ENCODE results near the gene MYH14. TPM values are rescaled to one million over a fixed set of nuclear protein-coding genes. Genes with fewer than 3 reads are reported as not detected.

The MYH14 gene
- total RNA-seq, 1 experiment from 2014 or later, result 4.1 TPM

DNA sequence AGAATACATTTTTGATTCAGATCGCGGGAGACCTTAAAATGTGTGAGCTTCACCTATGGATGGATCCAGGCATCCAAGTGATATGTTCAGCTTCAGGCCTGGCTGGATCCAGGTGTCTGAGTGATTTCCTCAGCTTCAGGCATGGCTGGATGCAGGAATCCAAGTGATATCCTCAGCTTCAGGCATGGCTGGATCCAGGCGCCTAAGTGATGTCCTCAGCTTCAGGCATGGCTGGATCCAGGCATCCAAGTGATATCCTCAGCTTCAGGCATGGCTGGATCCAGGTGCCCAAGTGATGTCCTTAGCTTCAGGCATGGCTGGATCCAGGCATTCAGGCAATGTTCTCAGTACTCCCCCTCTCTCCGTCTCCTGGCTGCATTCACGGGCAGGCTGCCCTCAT is 65.1 kb downstream of the MYH14 start:
- no peak for DNase-seq
- no peak overlapping the region for H3K4me3 ChIP-seq (ENCODE audit: insufficient read depth, low read depth, low read length)

DNA sequence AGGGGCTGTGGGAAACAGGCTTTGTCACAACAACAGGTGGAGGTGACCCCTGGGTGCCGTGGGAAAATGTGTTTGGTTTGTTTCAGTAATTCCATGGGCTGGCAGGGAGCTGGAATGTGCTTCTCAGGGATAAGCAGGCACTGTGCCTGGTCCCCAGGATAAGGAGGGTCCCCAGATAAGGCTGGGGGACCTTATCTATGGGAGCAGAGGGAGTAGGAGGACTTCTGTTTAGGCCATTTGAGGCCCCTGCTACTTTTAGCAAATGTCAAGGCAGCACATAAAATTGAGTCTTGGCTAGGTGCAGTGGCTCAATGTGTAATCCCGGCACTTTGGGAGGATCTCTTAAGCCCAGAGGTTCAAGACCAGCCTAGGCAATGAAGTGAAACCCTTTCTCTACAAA is 66.2 kb downstream of the MYH14 start:
- no peak for DNase-seq
- H3K36me3 ChIP-seq (replicated peaks; ENCODE audit: control insufficient read depth, insufficient read depth, low read length), result no peaks in the 10 kb centered on the region; the same call in 1 of the 2 replicates
- no peaks in the 10 kb centered on the region for H3K27me3 ChIP-seq (ENCODE audit: control insufficient read depth, insufficient read depth, low read length)
- H3K4me3 ChIP-seq (ENCODE audit: insufficient read depth, low read depth, low read length), result no peak overlapping the region

More for the DNA sequence above, 65.1 kb downstream of the MYH14 start:
- Histone ChIP-seq H3K36me3 (replicated peaks; ENCODE audit: control insufficient read depth, insufficient read depth, low read length) (no peaks in the 10 kb centered on the region; the same call in 1 of the 2 replicates), H3K27me3 (ENCODE audit: control insufficient read depth, insufficient read depth, low read length) (no peaks in the 10 kb centered on the region)

DNA sequence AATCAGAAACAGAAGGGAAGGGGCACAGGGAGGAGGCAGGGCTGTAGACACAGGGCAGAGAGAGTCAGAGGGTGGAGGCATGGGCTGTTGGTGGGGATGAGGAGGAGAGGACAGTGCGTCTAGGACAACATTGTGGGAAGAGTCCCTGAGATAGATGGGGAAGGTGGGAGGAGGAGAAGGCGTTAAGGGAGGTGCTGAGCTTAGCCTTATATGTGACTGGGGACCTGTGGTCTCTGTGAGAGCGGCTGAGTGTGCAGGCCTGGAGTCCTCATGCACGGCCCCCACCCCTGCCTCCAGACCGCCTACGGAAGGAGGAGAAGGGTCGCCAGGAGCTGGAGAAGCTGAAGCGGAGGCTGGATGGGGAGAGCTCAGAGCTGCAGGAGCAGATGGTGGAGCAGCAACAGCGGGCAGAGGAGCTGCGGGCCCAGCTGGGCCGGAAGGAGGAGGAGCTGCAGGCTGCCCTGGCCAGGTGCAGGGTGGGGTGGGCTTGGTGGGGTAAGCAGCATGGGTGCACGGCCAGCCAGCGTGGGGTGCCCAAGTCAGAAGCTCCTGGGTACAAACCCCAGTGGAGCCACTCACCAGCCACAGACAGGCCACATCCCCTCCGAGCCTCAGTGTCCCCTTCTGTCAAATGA is 69.0 kb downstream of the MYH14 start:
- H3K36me3 ChIP-seq (replicated peaks; ENCODE audit: control insufficient read depth, insufficient read depth, low read length), result peaks cover 1% of the 10 kb centered on the region; the same call in 1 of the 2 replicates
- H3K4me3 ChIP-seq (ENCODE audit: insufficient read depth, low read depth, low read length), result no peak overlapping the region
- DNase-seq, result peak; percentile 33
- H3K27me3 ChIP-seq (ENCODE audit: control insufficient read depth, insufficient read depth, low read length), result no peaks in the 10 kb centered on the region

DNA sequence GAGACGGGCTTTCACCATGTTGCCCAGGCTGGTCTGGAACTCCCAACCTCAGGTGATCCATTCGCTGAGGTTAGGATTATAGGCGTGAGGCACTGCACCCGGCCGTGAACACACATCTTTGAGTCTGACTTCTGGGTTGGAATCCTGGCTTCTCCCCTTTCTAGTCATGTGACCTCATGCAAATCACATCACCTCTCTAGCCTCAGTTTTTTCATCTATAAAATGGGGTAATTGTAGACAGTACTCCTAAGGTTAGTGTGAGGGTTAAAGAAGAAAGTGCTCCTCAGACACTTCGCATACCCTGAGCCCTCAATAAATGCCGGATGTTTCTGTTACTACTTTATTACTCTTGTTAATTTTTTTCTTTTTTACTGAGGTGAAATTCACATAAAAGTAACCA is 70.4 kb downstream of the MYH14 start:
- H3K36me3 ChIP-seq (replicated peaks; ENCODE audit: control insufficient read depth, insufficient read depth, low read length), result peaks cover 1% of the 10 kb centered on the region
- H3K4me3 ChIP-seq (ENCODE audit: insufficient read depth, low read depth, low read length), result no peak overlapping the region
- H3K27me3 ChIP-seq (ENCODE audit: control insufficient read depth, insufficient read depth, low read length), result no peaks in the 10 kb centered on the region
- no peak for DNase-seq

DNA sequence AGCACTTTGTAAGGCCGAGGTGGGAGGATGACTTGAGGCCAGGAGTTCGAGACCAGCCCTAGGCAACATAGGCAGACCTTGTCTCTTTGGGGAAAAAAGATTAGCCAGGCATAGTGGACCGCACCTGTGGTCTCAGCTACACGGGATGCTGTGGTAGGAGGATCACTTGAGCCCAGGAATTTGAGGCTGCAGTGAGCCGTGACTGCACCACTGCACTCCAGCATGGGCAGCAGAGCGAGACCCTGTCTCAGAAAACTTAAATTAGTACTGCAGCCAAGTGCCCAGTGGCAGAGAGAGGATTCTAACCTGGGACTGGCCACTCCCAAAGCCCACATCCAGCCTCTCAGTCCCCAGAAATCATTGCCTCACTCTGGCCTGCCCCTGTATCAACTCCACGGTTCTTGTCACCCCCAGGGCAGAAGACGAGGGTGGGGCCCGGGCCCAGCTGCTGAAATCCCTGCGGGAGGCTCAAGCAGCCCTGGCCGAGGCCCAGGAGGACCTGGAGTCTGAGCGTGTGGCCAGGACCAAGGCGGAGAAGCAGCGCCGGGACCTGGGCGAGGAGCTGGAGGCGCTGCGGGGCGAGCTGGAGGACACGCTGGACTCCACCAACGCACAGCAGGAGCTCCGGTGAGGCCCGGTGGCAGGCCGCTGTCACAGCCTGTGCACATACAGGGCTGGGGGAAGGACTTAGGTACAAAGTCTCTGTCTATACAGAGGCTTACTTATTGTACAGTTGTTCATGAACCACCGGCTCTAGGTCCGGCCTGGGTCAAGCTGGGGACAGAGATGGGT is 72.4 kb downstream of the MYH14 start:
- DNase-seq, result peak; percentile 55
- H3K4me3 ChIP-seq (ENCODE audit: insufficient read depth, low read depth, low read length), result no peak overlapping the region
- peaks cover 1% of the 10 kb centered on the region for H3K36me3 ChIP-seq (replicated peaks; ENCODE audit: control insufficient read depth, insufficient read depth, low read length)
- no peaks in the 10 kb centered on the region for H3K27me3 ChIP-seq (ENCODE audit: control insufficient read depth, insufficient read depth, low read length)

DNA sequence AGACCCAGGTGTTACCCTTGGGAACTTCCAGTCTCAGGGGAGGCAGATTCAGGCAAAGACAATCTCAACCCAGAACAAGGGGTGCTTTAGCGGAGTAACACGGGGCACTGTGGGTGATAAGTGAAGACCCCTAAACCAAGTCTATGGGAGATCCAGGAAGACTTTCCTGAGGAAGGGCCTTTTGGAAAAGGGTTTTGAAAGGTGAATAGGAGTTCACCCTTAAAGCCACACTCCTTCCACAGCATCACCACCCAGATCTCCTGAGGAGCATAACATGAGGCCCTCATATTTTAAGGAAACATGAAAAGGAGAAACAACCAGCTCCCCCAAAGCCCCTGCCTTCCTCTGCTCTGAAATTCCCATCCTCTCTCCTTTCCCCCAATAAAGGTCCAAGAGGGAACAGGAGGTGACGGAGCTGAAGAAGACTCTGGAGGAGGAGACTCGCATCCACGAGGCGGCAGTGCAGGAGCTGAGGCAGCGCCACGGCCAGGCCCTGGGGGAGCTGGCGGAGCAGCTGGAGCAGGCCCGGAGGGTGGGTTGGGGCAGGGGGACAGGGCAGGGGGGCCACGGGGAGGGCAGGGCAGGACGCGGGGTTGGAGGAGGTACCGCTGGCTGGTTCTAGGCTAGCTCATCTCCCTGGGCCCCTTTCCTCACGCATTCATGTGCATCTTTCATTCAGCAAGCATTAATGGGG is 73.1 kb downstream of the MYH14 start:
- Histone ChIP-seq H3K27me3 (ENCODE audit: control insufficient read depth, insufficient read depth, low read length) (no peaks in the 10 kb centered on the region), H3K36me3 (replicated peaks; ENCODE audit: control insufficient read depth, insufficient read depth, low read length) (peaks cover 2% of the 10 kb centered on the region), H3K4me3 (ENCODE audit: insufficient read depth, low read depth, low read length) (no peak overlapping the region)
- DNase-seq, result peak; percentile 46

DNA sequence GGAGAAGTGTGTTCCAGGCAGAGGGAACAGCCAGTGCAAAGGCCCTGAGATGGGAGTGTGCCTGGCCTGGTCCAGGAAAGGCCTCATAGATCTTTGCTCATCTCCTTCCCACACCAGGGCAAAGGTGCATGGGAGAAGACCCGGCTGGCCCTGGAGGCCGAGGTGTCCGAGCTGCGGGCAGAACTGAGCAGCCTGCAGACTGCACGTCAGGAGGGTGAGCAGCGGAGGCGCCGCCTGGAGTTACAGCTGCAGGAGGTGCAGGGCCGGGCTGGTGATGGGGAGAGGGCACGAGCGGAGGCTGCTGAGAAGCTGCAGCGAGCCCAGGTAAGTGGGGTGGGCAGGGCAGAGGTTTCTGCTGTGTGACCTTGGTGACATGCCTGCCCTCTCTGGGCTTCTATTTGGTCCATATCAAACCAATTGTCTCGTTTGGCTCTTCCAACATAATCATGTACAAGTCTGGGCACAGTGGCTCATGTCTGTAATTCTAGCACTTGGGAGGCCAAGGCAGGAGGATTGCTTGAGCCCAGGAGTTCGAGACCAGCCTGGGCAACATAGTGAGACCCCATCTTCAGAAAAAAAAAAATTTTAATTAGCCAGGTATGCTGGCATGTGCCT is 74.7 kb downstream of the MYH14 start:
- Histone ChIP-seq H3K36me3 (replicated peaks; ENCODE audit: control insufficient read depth, insufficient read depth, low read length) (peaks cover 6% of the 10 kb centered on the region), H3K4me3 (ENCODE audit: insufficient read depth, low read depth, low read length) (no peak overlapping the region), H3K27me3 (ENCODE audit: control insufficient read depth, insufficient read depth, low read length) (no peaks in the 10 kb centered on the region)
- DNase-seq, result peak; percentile 42

DNA sequence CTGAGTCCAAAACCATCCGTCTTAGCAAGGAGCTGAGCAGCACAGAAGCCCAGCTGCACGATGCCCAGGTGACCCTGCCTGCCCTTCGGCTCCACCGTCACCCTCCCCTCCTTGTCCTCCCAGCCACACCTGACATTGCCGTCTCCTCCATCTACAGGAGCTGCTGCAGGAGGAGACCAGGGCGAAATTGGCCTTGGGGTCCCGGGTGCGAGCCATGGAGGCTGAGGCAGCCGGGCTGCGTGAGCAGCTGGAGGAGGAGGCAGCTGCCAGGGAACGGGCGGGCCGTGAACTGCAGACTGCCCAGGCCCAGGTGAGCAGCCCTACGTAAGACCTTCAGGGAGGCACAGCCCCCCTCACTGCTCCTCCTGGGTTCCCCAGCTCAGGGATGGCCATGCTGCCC is 76.7 kb downstream of the MYH14 start:
- H3K36me3 ChIP-seq (replicated peaks; ENCODE audit: control insufficient read depth, insufficient read depth, low read length), result peaks cover 6% of the 10 kb centered on the region
- H3K4me3 ChIP-seq (ENCODE audit: insufficient read depth, low read depth, low read length), result no peak overlapping the region
- no peaks in the 10 kb centered on the region for H3K27me3 ChIP-seq (ENCODE audit: control insufficient read depth, insufficient read depth, low read length)
- peak; percentile 26 for DNase-seq

DNA sequence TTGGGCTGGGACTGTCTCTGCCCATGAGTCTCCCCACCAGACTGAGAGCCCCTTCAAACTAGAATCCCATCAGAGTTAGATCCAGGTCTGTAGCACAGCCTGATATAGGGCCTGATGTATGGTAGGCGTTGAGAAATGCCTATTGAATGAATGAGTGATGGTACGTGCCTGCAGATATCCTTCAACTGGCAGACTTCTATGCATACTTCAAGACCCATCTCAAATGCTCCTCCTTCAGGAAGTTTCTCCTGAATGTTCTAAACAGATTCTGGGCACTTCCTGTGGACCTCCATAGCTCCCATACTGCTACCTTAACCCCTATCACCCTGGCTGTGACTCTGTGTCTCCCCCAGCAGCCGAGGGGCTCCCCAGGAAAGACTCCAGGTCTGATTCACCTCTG is 77.6 kb downstream of the MYH14 start:
- peaks cover 6% of the 10 kb centered on the region for H3K36me3 ChIP-seq (replicated peaks; ENCODE audit: control insufficient read depth, insufficient read depth, low read length)
- no peak for DNase-seq
- no peaks in the 10 kb centered on the region for H3K27me3 ChIP-seq (ENCODE audit: control insufficient read depth, insufficient read depth, low read length)
- no peak overlapping the region for H3K4me3 ChIP-seq (ENCODE audit: insufficient read depth, low read depth, low read length)

DNA sequence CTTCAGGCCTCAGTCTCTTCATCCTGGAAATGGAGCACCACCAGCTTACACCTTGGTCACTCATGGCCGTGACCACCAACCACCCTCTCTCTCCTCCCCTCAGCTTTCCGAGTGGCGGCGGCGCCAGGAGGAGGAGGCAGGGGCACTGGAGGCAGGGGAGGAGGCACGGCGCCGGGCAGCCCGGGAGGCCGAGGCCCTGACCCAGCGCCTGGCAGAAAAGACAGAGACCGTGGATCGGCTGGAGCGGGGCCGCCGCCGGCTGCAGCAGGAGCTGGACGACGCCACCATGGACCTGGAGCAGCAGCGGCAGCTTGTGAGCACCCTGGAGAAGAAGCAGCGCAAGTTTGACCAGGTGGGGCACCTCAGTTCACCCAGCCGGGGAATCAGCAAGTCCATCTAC is 78.1 kb downstream of the MYH14 start:
- Histone ChIP-seq H3K4me3 (ENCODE audit: insufficient read depth, low read depth, low read length) (no peak overlapping the region), H3K36me3 (replicated peaks; ENCODE audit: control insufficient read depth, insufficient read depth, low read length) (peaks cover 6% of the 10 kb centered on the region), H3K27me3 (ENCODE audit: control insufficient read depth, insufficient read depth, low read length) (no peaks in the 10 kb centered on the region)
- peak; percentile 34 for DNase-seq

DNA sequence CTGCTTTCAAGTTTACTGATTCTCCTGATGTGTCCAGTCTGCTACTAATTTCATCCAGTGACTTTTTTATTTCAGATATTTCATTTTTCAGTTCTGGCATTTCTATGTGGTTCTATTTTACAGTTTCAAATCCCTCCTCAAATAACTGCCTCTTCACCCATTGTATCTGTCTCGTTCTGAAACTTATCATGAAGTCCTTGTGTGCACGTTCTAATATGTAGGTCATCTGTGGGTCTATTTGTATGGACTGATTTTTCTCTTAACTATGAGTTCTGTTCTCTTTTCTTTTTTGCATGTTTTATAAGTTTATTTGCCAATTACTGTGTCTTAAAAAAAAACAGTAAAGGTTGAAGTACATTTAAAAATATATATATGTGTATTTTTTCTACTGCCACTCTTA is 82.4 kb downstream of the MYH14 start:
- H3K36me3 ChIP-seq (replicated peaks; ENCODE audit: control insufficient read depth, insufficient read depth, low read length), result peaks cover 7% of the 10 kb centered on the region
- no peak overlapping the region for H3K4me3 ChIP-seq (ENCODE audit: insufficient read depth, low read depth, low read length)
- DNase-seq, result no peak
- no peaks in the 10 kb centered on the region for H3K27me3 ChIP-seq (ENCODE audit: control insufficient read depth, insufficient read depth, low read length)

DNA sequence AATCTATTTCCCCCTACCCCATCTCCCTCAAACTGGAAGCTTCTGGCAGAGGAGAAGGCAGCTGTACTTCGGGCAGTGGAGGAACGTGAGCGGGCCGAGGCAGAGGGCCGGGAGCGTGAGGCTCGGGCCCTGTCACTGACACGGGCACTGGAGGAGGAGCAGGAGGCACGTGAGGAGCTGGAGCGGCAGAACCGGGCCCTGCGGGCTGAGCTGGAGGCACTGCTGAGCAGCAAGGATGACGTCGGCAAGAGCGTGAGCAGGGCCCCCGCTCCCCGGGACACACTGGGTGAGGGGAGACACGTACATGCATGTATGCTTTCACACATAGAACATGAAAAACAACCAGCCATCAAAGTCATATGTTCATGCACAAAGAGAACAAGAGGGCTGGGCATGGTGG is 83.0 kb downstream of the MYH14 start:
- H3K27me3 ChIP-seq (ENCODE audit: control insufficient read depth, insufficient read depth, low read length), result no peaks in the 10 kb centered on the region
- H3K36me3 ChIP-seq (replicated peaks; ENCODE audit: control insufficient read depth, insufficient read depth, low read length), result peaks cover 7% of the 10 kb centered on the region
- no peak overlapping the region for H3K4me3 ChIP-seq (ENCODE audit: insufficient read depth, low read depth, low read length)

DNA sequence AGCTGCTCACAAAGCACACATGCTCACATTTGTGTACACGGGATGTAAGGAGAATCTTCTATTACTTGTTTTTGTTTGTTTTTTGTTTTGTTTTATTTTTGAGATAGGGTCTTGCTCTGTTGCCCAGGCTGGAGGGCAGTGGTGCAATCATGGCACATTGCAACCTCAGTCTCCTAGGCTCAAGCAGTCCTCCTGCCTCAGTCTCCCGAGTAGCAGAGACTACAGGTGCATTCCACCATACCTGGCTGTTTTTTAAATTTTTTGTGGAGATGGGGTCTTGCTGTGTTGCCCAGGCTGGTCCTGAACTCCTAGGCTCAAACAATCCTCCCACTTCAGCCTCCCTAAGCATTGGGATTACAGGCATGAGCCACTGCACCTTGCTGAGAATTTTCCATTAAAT is 83.9 kb downstream of the MYH14 start:
- DNase-seq, result no peak

More for the DNA sequence above, 83.0 kb downstream of the MYH14 start:
- no peak for DNase-seq

DNA sequence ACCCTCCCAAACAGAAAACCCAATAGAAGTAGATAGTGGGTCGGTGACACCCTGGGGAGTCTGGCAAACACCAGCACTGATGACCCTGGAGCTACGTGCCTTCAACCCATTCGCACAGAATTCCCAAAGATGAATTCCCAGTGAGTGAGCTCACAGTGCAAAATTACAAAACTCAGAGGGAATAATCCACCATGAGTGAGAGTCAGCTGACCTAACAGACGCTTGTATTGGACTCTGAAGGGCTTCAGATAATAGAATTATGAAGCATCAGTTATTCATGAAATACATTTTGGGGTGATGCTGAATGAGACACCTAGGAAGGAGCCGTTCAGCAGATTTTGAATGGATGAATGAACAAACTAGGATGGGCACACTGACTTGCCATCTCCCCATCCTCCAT is 85.5 kb downstream of the MYH14 start:
- DNase-seq, result no peak
- Histone ChIP-seq H3K27me3 (ENCODE audit: control insufficient read depth, insufficient read depth, low read length) (no peaks in the 10 kb centered on the region), H3K36me3 (replicated peaks; ENCODE audit: control insufficient read depth, insufficient read depth, low read length) (peaks cover 3% of the 10 kb centered on the region), H3K4me3 (ENCODE audit: insufficient read depth, low read depth, low read length) (no peak overlapping the region)

More for the DNA sequence above, 83.9 kb downstream of the MYH14 start:
- no peaks in the 10 kb centered on the region for H3K27me3 ChIP-seq (ENCODE audit: control insufficient read depth, insufficient read depth, low read length)
- H3K36me3 ChIP-seq (replicated peaks; ENCODE audit: control insufficient read depth, insufficient read depth, low read length), result peaks cover 3% of the 10 kb centered on the region
- no peak overlapping the region for H3K4me3 ChIP-seq (ENCODE audit: insufficient read depth, low read depth, low read length)

Data from H7 (cell line).